OCI-LY7 (cell line): Measurements from ENCODE around the gene ERMN.

ENCODE experiments used
- CTCF ChIP-seq: fragments of 200-600 bp; sonication (generic); conservative IDR thresholded peaks from 2 replicates; pipeline ENCODE4 v1.5.1; 2014; ENCODE audit warnings: mild to moderate bottlenecking, antibody characterized with exemption, low read length, moderate library complexity, mixed read lengths
- EZH2phosphoT487 ChIP-seq: fragments of 200-600 bp; sonication (generic); IDR thresholded peaks from 2 replicates; pipeline ENCODE4 v1.6.1; 2018; ENCODE audit warnings: low read depth, borderline replicate concordance, mild to moderate bottlenecking, mixed run types, antibody characterized with exemption, low read length, moderate library complexity, mixed read lengths

- no peak for TF ChIP-seq CTCF
- TF ChIP-seq EZH2phosphoT487: no peak
These were observed 12.6 kb downstream of the ERMN start for GRCh38 chr2:157312866-157313486.
